Stomach smooth muscle (tissue), 2 donors: ENCODE data around the gene STAT5B.
A peak's percentile ranks its signal among the peaks of the same experiment; 100 is the strongest.

Experiments used
- H3K27ac ChIP-seq: one replicate; pipeline ENCODE4 v1.7.0; 2013; ENCODE audit warnings: mild to moderate bottlenecking, low read length, inconsistent platforms
- H3K27me3 ChIP-seq, 2 donors: one replicate each; pipeline ENCODE4 v1.7.0; 2013; ENCODE audit warnings: low read length in 2 of 2; ENCODE audit not compliant: insufficient read depth in 2 of 2, control insufficient read depth in 1 of 2
- H3K36me3 ChIP-seq, 2 donors: one replicate each; pipeline ENCODE4 v1.7.0; 2013; ENCODE audit warnings: low read length in 2 of 2; ENCODE audit not compliant: control insufficient read depth in 2 of 2, insufficient read depth in 2 of 2
- H3K4me1 ChIP-seq: one replicate; pipeline ENCODE4 v1.7.0; 2013; ENCODE audit warnings: low read length; ENCODE audit not compliant: control insufficient read depth, insufficient read depth
- H3K4me3 ChIP-seq, 2 donors: one replicate each; pipeline ENCODE4 v1.7.0; 2013; ENCODE audit warnings: low read length in 2 of 2
- H3K9ac ChIP-seq, 2 donors: one replicate each; pipeline ENCODE4 v1.7.0; 2013; ENCODE audit warnings: low read length in 2 of 2, mild to moderate bottlenecking in 1 of 2
- H3K9me3 ChIP-seq, 2 donors: one replicate each; pipeline ENCODE4 v1.7.0; 2013; ENCODE audit warnings: low read length in 2 of 2; ENCODE audit not compliant: control insufficient read depth in 2 of 2
- donor health status: healthy.
- donor health status: Pancreatic carcinoma.

STAT5B gene

DNA sequence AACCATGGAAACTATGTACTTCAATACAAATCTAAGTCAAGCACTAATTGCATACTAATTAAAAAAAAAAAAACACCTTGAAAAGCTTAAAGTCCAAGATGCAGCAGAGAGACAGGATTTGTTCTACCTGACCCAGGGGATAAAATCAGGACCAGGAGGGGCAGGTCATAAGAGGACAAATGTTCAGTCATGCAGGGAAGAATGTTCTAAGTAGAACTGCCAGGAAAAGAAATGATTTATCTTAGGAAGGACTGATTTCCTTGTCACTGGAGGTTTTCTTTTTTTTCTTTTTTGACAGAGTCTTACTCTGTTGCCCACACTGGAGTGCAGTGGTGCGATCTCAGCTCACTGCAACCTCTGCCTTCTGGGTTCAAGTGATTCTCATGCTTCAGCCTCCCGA is 72.8 kb downstream of the STAT5B start:
- H3K27ac ChIP-seq, result no peak overlapping the region
- H3K4me3 ChIP-seq, result no peak overlapping the region
- no peaks in the 10 kb centered on the region for H3K27me3 ChIP-seq
- no peaks in the 10 kb centered on the region for H3K9me3 ChIP-seq
- H3K36me3 ChIP-seq, result peaks cover 35 to 47% of the 10 kb centered on the region in 2 donors
- H3K4me1 ChIP-seq, result no peaks in the 10 kb centered on the region
- no peak overlapping the region for H3K9ac ChIP-seq

- Histone ChIP-seq H3K9ac (no peak overlapping the region), H3K4me1 (no peaks in the 10 kb centered on the region), H3K9me3 (no peaks in the 10 kb centered on the region), H3K27me3 (no peaks in the 10 kb centered on the region), H3K36me3 (peaks cover 35 to 47% of the 10 kb centered on the region in 2 donors), H3K27ac (no peak overlapping the region), H3K4me3 (no peak overlapping the region)
Observed at GRCh38 chr17:42202696-42203095, 73.5 kb downstream of the STAT5B start.

GRCh38 chr17:42202159-42202558 is 74.0 kb downstream of the STAT5B start:
- no peaks in the 10 kb centered on the region for H3K4me1 ChIP-seq
- no peak overlapping the region for H3K9ac ChIP-seq
- peaks cover 30 to 43% of the 10 kb centered on the region in 2 donors for H3K36me3 ChIP-seq
- H3K9me3 ChIP-seq, result no peaks in the 10 kb centered on the region
- H3K27ac ChIP-seq, result no peak overlapping the region
- no peak overlapping the region for H3K4me3 ChIP-seq
- H3K27me3 ChIP-seq, result no peaks in the 10 kb centered on the region

GRCh38 chr17:42201458-42201772 is 74.8 kb downstream of the STAT5B start:
- Histone ChIP-seq H3K27me3 (no peaks in the 10 kb centered on the region), H3K36me3 (peaks cover 30 to 41% of the 10 kb centered on the region in 2 donors), H3K4me1 (no peaks in the 10 kb centered on the region), H3K9me3 (no peaks in the 10 kb centered on the region), H3K9ac (no peak overlapping the region), H3K4me3 (no peak overlapping the region), H3K27ac (peak overlapping the region; percentile 18)

- Histone ChIP-seq H3K9me3 (no peaks in the 10 kb centered on the region), H3K4me3 (no peak overlapping the region), H3K27me3 (no peaks in the 10 kb centered on the region), H3K36me3 (peaks cover 30 to 40% of the 10 kb centered on the region in 2 donors), H3K27ac (peak overlapping the region; percentile 18), H3K9ac (no peak overlapping the region), H3K4me1 (no peaks in the 10 kb centered on the region)
Observed at GRCh38 chr17:42200706-42201457, 75.3 kb downstream of the STAT5B start.

- Histone ChIP-seq H3K9me3 (no peaks in the 10 kb centered on the region), H3K27me3 (no peaks in the 10 kb centered on the region), H3K4me1 (peaks cover 2% of the 10 kb centered on the region), H3K27ac (no peak overlapping the region), H3K36me3 (peaks cover 26 to 29% of the 10 kb centered on the region in 2 donors), H3K9ac (no peak overlapping the region), H3K4me3 (no peak overlapping the region)
Observed at GRCh38 chr17:42199416-42200011, 76.7 kb downstream of the STAT5B start.

DNA sequence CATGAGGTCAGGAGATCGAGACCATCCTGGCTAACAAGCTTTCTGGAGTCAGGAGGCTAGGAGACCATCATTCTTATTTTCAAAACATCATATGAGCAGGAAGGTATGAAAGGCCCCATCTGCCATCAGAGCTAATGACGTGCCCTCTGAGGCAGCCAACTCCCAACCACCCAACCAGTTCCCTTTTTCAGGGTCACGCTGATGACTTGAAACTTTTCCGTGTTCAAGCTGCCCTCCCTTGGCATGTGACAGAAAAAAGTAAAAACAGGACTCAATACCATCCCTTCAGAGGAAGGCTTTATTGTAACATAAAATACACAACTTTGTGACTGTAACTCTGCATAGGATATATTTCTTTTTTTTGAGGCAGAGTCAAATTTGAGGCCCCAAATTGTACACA is 77.3 kb downstream of the STAT5B start:
- Histone ChIP-seq H3K27me3 (no peaks in the 10 kb centered on the region), H3K27ac (no peak overlapping the region), H3K4me3 (no peak overlapping the region), H3K36me3 (peaks cover 23 to 24% of the 10 kb centered on the region in 2 donors), H3K9me3 (no peaks in the 10 kb centered on the region), H3K9ac (no peak overlapping the region), H3K4me1 (peaks cover 6% of the 10 kb centered on the region)

- no peaks in the 10 kb centered on the region for H3K9me3 ChIP-seq
- no peak overlapping the region for H3K27ac ChIP-seq
Observed at GRCh38 chr17:42197564-42198156, 78.5 kb downstream of the STAT5B start.

GRCh38 chr17:42193969-42194899 is 82.0 kb downstream of the STAT5B start, which contains the start of gene GHDC:
Gene GHDC, minus strand, starts transcription at chr17:42194494. Its CDS starts 913 bp downstream, at chr17:42193581.
- peaks cover 0 to 3% of the 10 kb centered on the region in 2 donors for H3K36me3 ChIP-seq
- H3K4me3 ChIP-seq, result peak within 1 kb of the TSS; percentile 100
- H3K27ac ChIP-seq, result peak within 1 kb of the TSS; percentile 70
- peak within 1 kb of the TSS; percentile 96 to 98 for H3K9ac ChIP-seq
- H3K4me1 ChIP-seq, result peaks cover 18% of the 10 kb centered on the region
- no peaks in the 10 kb centered on the region for H3K27me3 ChIP-seq
- no peaks in the 10 kb centered on the region for H3K9me3 ChIP-seq

More at GRCh38 chr17:42197564-42198156, 78.5 kb downstream of the STAT5B start:
- Histone ChIP-seq H3K4me1 (peaks cover 18% of the 10 kb centered on the region), H3K4me3 (no peak overlapping the region), H3K36me3 (peaks cover 15 to 22% of the 10 kb centered on the region in 2 donors), H3K9ac (no peak overlapping the region), H3K27me3 (no peaks in the 10 kb centered on the region)

GRCh38 chr17:42193216-42193968 is 82.8 kb downstream of the STAT5B start:
- Histone ChIP-seq H3K27ac (no peak overlapping the region), H3K9me3 (no peaks in the 10 kb centered on the region), H3K36me3 (no peaks in the 10 kb centered on the region), H3K4me1 (peaks cover 18% of the 10 kb centered on the region), H3K27me3 (no peaks in the 10 kb centered on the region), H3K4me3 (peak overlapping the region; percentile 100), H3K9ac (peak overlapping the region; percentile 96 to 98)
